Heart right ventricle (tissue), 16 donors: ENCODE results near the gene HYLS1. TPM values are rescaled to one million over a fixed set of nuclear protein-coding genes. Genes with fewer than 3 reads are reported as not detected.

Source experiments
- ATAC-seq, 8 donors: fragments of 200-7000 bp; cut with Tn5 transposase; one replicate each; pipeline ENCODE4 v1.9.1; 2020; ENCODE audit warnings: mild to moderate bottlenecking in 8 of 8, moderate library complexity in 8 of 8, moderate number of reproducible peaks in 1 of 8
- DNase-seq, 2 donors: peaks; one replicate each; pipeline ENCODE4 v3.0.0-alpha.2; 2020
- H3K27ac ChIP-seq, 10 donors: fragments of 200-600 bp; sonication (generic) in 2 of 10; one replicate each; pipeline versions ENCODE4 v1.5.0 to v1.8.0; 2020 to 2022; ENCODE audit warnings: mild to moderate bottlenecking in 3 of 10
- H3K27me3 ChIP-seq, 7 donors: fragments of 200-600 bp; one replicate each; pipeline ENCODE4 v1.8.0; 2021 to 2022; ENCODE audit warnings: mild to moderate bottlenecking in 2 of 7
- H3K36me3 ChIP-seq, 9 donors: fragments of 200-600 bp; sonication (generic) in 1 of 9; one replicate each; pipeline versions ENCODE4 v1.5.0 to v1.8.0; 2020 to 2022; ENCODE audit warnings: mild to moderate bottlenecking in 2 of 9
- H3K4me1 ChIP-seq, 9 donors: fragments of 200-600 bp; sonication (generic) in 1 of 9; one replicate each; pipeline versions ENCODE4 v1.5.0 to v1.8.0; 2020 to 2022; ENCODE audit warnings: mild to moderate bottlenecking in 4 of 9
- H3K4me3 ChIP-seq, 10 donors: fragments of 200-600 bp; sonication (generic) in 2 of 10; one replicate each; pipeline versions ENCODE4 v1.5.0 to v1.8.0; 2020 to 2022; ENCODE audit warnings: mild to moderate bottlenecking in 7 of 10, moderate library complexity in 2 of 10
- H3K9me3 ChIP-seq, 11 donors: fragments of 200-600 bp in 10 of 11; sonication (generic) in 2 of 11; one replicate each; pipeline versions ENCODE4 v1.5.0 to v1.8.0; 2013 to 2022; ENCODE audit warnings: mild to moderate bottlenecking in 2 of 11, control low read depth in 1 of 11, moderate library complexity in 1 of 11
- WGBS, 2 donors: extraction: QIAGEN DNeasy Blood & Tissue Kit; methylation state at CpG; one replicate each; pipeline ENCODE4 v1.1.7; 2013; ENCODE audit warnings: inconsistent platforms in 1 of 2; 5-methylcytosine and 5-hydroxymethylcytosine counted together
- intact Hi-C, 10 donors: fragments of 100-400 bp; cut with DNase I; formaldehyde crosslinking; loops; one replicate each; pipeline versions ENCODE4 v1.11.1 to v1.14.2; 2022
- polyA plus RNA-seq, 2 donors: library from polyadenylated mRNA; stranded (reverse); fragments of 200-250 nt; gene quantifications; one replicate each; pipeline ENCODE4 v1.2.3, GENCODE V29; 2013
- total RNA-seq, 10 donors: library from RNA; stranded (reverse); fragmentation: NEBNext Ultra II Directional in 3 of 10; extraction: Animal tissue kit (Norgen Biotek cat#: 25700) in 3 of 10; gene quantifications; one replicate each; pipeline versions ENCODE4 v1.2.1 to v1.2.4, GENCODE V29; 2021 to 2023
- TF ChIP-seq, protein P1 (sequence below), 9 donors: fragments of 200-600 bp; sonication (generic) in 2 of 9; IDR thresholded peaks; one replicate each; pipeline versions ENCODE4 v1.5.0 to v1.8.0; 2021 to 2022; ENCODE audit warnings: antibody characterized with exemption in 9 of 9, mild to moderate bottlenecking in 5 of 9, moderate library complexity in 1 of 9
- donor health status: Arrhythmogenic right ventricular cardiomyopathy.
- donor health status: ischemic (EF 13 %, LVEDD 7.1; RV severe dilation, severe dysfunction).
- donor health status: healthy with polysubstance abuse.
- donor health status: DM: no; HTN: yes; CAD: no.
- donor health status: DM: no; HTN: no; CAD: no.
- donor health status: ischemic (EF 25% LVEDD 6.9; RV normal size, moderate dysfunction).
- donor health status: ischemic (EF 25% LVEDD 5.7; RV mildly dilated, moderate dysfunction).
- donor health status: healthy.
- donor health status: DM: yes; HTN: yes; CAD: no.
- donor health status: Ischemic cardiomyopathy.
- donor health status: ischemic (EF 35%, LVEDD 5.7; RV mildly dilated, moderate dysfunction).
- donor health status: nonischemic (EF 11% LVEDD 7.7; RV severe dilation, severe dysfunction).
- donor health status: DM: yes; HTN: yes; CAD: no.
- donor health status: PGD.
- donor health status: ischemic (EF 29% LVEDD 5.4; RV normal size, mild dysfunction).
- donor health status: nonischemic (EF 23%, LVEDD 6.1; RV moderate dilation, normal function).

Gene HYLS1
- total and polyA plus RNA-seq, 12 donors, result 2.0 to 6.4 (median 3.6) TPM

DNA sequence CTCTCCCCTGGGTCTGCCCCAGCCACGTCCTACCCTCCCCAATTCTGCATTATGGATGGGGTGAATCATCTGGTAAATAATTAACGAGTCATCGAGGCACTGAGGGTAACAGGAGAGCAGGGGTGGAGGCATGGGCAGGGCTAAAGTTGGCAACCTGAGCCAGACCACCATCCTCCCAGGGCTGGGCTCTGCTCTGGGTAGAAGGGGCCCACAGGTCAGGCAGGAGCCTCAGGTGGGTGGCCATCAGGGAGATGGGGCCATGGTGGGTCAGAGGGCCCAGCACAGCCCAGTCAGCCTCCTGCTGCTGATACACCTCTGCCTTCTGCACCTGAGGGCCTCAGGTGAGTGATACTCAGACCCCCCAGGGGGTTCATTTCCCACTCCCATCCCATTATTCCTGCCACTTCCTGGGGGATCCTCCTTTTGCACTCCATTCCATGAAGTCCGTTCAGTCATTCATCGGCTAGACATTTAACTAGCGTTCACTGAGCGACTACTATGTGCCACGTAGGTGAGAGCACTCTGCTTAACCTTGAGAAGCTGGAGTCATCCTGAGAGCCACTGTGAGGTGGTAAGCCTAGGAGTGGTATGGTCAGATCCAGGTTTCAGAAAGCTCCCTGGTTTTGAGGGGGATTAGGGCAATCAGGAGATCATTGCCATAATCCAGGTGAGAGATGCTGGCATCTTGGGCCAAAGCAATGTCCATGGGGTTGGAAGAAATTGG, 58.5 kb downstream of the HYLS1 start, which contains the start of gene VSIG10L2:
Gene VSIG10L2 (plus strand): TSS at position 248 of the 724 bp plus-strand sequence. CDS start 12 bp downstream, at position 260.
- no peak for DNase-seq
- peaks cover 0 to 4% (median 0%) of the 10 kb centered on the region in 7 donors for H3K27me3 ChIP-seq
- peaks cover 12 to 26% (median 22%) of the 10 kb centered on the region in 9 donors for H3K4me1 ChIP-seq
- H3K9me3 ChIP-seq, result no peaks in the 10 kb centered on the region
- H3K27ac ChIP-seq, result no peak within 1 kb of the TSS
- 88 to 90% methylated on average over 8 of the region's 8 CpGs for WGBS, 2 donors
- TF ChIP-seq, protein P1, sequence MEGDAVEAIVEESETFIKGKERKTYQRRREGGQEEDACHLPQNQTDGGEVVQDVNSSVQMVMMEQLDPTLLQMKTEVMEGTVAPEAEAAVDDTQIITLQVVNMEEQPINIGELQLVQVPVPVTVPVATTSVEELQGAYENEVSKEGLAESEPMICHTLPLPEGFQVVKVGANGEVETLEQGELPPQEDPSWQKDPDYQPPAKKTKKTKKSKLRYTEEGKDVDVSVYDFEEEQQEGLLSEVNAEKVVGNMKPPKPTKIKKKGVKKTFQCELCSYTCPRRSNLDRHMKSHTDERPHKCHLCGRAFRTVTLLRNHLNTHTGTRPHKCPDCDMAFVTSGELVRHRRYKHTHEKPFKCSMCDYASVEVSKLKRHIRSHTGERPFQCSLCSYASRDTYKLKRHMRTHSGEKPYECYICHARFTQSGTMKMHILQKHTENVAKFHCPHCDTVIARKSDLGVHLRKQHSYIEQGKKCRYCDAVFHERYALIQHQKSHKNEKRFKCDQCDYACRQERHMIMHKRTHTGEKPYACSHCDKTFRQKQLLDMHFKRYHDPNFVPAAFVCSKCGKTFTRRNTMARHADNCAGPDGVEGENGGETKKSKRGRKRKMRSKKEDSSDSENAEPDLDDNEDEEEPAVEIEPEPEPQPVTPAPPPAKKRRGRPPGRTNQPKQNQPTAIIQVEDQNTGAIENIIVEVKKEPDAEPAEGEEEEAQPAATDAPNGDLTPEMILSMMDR (IDR thresholded peaks at IDR 0.05), result no peak
- no peak for ATAC-seq
- no peaks in the 10 kb centered on the region for H3K36me3 ChIP-seq
- intact Hi-C loops, result loop anchor here in 2 of 10 donors (5.0 to 10.0 kb wide), 2 partner anchors 109 to 246 kb away; no protein-coding TSS in a partner anchor
- H3K4me3 ChIP-seq, result no peak within 1 kb of the TSS

DNA sequence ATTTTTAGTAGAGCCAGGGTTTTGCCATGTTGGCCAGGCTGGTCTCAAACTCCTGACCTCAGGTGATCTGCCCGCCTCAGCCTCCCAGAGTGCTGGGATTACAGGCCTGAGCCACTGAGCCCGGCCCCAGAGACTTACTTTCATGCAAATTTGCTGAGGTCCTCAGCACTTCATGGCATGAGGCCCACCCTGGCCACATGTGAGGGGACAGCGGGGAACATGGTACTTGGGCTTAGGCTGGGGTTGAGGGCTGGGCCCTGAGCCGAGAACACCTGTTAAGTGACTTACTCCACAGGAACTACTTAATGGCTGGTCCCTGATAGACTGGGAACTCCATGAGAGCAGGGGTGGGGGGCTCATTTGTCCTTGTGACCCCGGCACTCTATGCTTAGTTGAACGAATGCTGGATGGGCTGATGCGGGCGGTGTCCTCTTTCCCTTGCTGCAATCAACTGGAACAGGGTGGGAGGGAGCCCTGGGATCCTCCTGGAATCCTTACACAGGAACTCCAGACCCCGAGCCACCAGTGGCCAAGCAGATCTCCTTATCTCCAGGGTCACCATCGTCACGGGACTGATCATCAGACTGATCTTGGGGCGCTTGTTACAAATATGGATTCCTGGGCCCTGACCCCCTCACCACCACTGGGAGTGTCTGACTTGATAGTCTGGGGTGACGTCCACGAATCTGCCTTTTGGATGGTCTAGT, 59.4 kb downstream of the HYLS1 start:
- no peaks in the 10 kb centered on the region for H3K9me3 ChIP-seq

DNA sequence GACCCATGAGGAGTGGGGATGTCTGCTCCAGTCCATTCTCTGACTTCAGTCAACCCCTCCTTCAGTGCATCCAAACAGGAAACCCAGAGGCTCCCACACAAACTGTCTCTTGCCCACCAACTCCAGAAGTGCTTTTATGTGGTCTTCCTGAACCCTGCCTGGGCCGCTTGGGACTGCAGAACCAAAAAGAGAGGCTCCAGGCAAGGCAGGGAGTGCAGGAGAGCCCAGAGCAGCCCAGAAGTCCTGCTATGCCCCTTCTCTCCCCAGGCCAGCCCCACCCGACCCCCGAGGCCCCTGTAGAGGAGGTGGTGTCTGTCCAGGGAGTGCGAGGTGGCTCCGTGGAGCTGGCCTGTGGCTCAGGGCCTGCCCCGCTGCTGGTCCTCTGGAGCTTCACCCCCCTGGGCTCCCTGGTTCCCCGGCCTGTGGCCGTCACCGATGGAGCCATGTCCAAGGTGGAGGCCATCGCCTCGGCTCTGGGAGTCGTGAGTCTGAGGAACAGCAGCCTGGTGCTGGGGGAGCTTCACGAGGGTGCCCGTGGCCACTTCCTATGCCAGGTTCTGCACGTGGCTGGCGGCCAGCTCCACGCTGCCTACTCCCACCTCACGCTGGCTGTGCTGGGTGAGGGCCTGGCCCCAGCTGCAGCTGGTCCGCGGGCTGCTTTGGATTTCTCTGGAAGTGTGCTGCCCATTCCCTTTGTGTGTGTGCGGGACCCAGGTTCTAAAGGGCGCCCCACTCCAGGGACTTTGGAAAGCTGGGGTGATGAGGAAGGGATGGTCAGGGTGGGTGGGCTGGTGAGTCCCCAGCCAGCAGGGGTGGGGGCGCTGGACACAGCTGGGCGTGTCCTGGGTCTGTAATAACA, 60.2 kb downstream of the HYLS1 start:
- no peak overlapping the region for H3K4me3 ChIP-seq
- intact Hi-C loops, result loop anchor here in 2 of 10 donors (5.0 to 10.0 kb wide), 2 partner anchors 107 to 245 kb away; no protein-coding TSS in a partner anchor
- H3K4me1 ChIP-seq, result peaks cover 9 to 26% (median 18%) of the 10 kb centered on the region in 9 donors
- ATAC-seq (no peak), DNase-seq (no peak)
- H3K36me3 ChIP-seq, result no peaks in the 10 kb centered on the region
- TF ChIP-seq, protein P1 (IDR thresholded peaks at IDR 0.05), result no peak
- H3K27ac ChIP-seq, result no peak overlapping the region
- WGBS, 2 donors, result 93 to 95% methylated on average over 24 of the region's 24 CpGs
- no peaks in the 10 kb centered on the region for H3K9me3 ChIP-seq
- peaks cover 0 to 4% (median 0%) of the 10 kb centered on the region in 7 donors for H3K27me3 ChIP-seq

More for the DNA sequence above, 59.4 kb downstream of the HYLS1 start:
- peaks cover 0 to 4% (median 0%) of the 10 kb centered on the region in 7 donors for H3K27me3 ChIP-seq
- intact Hi-C loops, result loop anchor here in 2 of 10 donors (5.0 to 10.0 kb wide), 2 partner anchors 108 to 245 kb away; no protein-coding TSS in a partner anchor
- TF ChIP-seq, protein P1 (IDR thresholded peaks at IDR 0.05), result no peak
- 94 to 98% methylated on average over 14 of the region's 14 CpGs for WGBS, 2 donors
- H3K4me3 ChIP-seq, result no peak overlapping the region
- H3K27ac ChIP-seq, result no peak overlapping the region
- no peak for DNase-seq
- ATAC-seq, result no peak
- H3K4me1 ChIP-seq, result peaks cover 15 to 26% (median 23%) of the 10 kb centered on the region in 9 donors
- H3K36me3 ChIP-seq, result no peaks in the 10 kb centered on the region
